ENCODE results near the gene GFER. TPM values are rescaled to one million over a fixed set of nuclear protein-coding genes. Genes with fewer than 3 reads are reported as not detected.

Gene GFER
- total RNA-seq, 1 donor from 2014 or later: 30.0 TPM

- H3K4me1 Mint-ChIP-seq (ENCODE audit: unreplicated experiment): peaks cover 12% of the 10 kb centered on the region
- TF ChIP-seq, protein P1, sequence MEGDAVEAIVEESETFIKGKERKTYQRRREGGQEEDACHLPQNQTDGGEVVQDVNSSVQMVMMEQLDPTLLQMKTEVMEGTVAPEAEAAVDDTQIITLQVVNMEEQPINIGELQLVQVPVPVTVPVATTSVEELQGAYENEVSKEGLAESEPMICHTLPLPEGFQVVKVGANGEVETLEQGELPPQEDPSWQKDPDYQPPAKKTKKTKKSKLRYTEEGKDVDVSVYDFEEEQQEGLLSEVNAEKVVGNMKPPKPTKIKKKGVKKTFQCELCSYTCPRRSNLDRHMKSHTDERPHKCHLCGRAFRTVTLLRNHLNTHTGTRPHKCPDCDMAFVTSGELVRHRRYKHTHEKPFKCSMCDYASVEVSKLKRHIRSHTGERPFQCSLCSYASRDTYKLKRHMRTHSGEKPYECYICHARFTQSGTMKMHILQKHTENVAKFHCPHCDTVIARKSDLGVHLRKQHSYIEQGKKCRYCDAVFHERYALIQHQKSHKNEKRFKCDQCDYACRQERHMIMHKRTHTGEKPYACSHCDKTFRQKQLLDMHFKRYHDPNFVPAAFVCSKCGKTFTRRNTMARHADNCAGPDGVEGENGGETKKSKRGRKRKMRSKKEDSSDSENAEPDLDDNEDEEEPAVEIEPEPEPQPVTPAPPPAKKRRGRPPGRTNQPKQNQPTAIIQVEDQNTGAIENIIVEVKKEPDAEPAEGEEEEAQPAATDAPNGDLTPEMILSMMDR (IDR thresholded peaks at IDR 0.05; ENCODE audit: unreplicated experiment): no peak
- no peak overlapping the region for H3K4me3 Mint-ChIP-seq (ENCODE audit: unreplicated experiment)
- H3K36me3 Mint-ChIP-seq (ENCODE audit: low read depth, unreplicated experiment): no peaks in the 10 kb centered on the region
- no peak overlapping the region for H3K27ac Mint-ChIP-seq (ENCODE audit: unreplicated experiment)
- H3K27me3 Mint-ChIP-seq (ENCODE audit: unreplicated experiment): peaks cover 10% of the 10 kb centered on the region
- no peak for DNase-seq (ENCODE audit: low spot score)
- no peaks in the 10 kb centered on the region for H3K9me3 Mint-ChIP-seq (ENCODE audit: unreplicated experiment)
Measured at GRCh38 chr16:1974157-1975070, 9.6 kb upstream of the GFER start.

GRCh38 chr16:1975432-1976215 is 8.4 kb upstream of the GFER start:
- no peaks in the 10 kb centered on the region for H3K36me3 Mint-ChIP-seq (ENCODE audit: low read depth, unreplicated experiment)
- H3K27me3 Mint-ChIP-seq (ENCODE audit: unreplicated experiment): peaks cover 12% of the 10 kb centered on the region
- H3K27ac Mint-ChIP-seq (ENCODE audit: unreplicated experiment): no peak overlapping the region
- H3K4me1 Mint-ChIP-seq (ENCODE audit: unreplicated experiment): peaks cover 12% of the 10 kb centered on the region
- no peaks in the 10 kb centered on the region for H3K9me3 Mint-ChIP-seq (ENCODE audit: unreplicated experiment)
- no peak overlapping the region for H3K4me3 Mint-ChIP-seq (ENCODE audit: unreplicated experiment)
- DNase-seq (ENCODE audit: low spot score): no peak
- TF ChIP-seq, protein P1 (IDR thresholded peaks at IDR 0.05; ENCODE audit: unreplicated experiment): no peak

GRCh38 chr16:1976216-1976520 is 7.8 kb upstream of the GFER start:
- Mint-ChIP-seq H3K27ac (ENCODE audit: unreplicated experiment) (no peak overlapping the region), H3K4me1 (ENCODE audit: unreplicated experiment) (peaks cover 12% of the 10 kb centered on the region), H3K36me3 (ENCODE audit: low read depth, unreplicated experiment) (no peaks in the 10 kb centered on the region), H3K4me3 (ENCODE audit: unreplicated experiment) (no peak overlapping the region), H3K27me3 (ENCODE audit: unreplicated experiment) (peaks cover 13% of the 10 kb centered on the region), H3K9me3 (ENCODE audit: unreplicated experiment) (no peaks in the 10 kb centered on the region)
- no peak for DNase-seq (ENCODE audit: low spot score)
- TF ChIP-seq, protein P1 (IDR thresholded peaks at IDR 0.05; ENCODE audit: unreplicated experiment): no peak

GRCh38 chr16:1976951-1977874 is 6.8 kb upstream of the GFER start:
- no peak overlapping the region for H3K4me3 Mint-ChIP-seq (ENCODE audit: unreplicated experiment)
- no peaks in the 10 kb centered on the region for H3K9me3 Mint-ChIP-seq (ENCODE audit: unreplicated experiment)
- TF ChIP-seq, protein P1 (IDR thresholded peaks at IDR 0.05; ENCODE audit: unreplicated experiment): no peak
- no peaks in the 10 kb centered on the region for H3K36me3 Mint-ChIP-seq (ENCODE audit: low read depth, unreplicated experiment)
- H3K27me3 Mint-ChIP-seq (ENCODE audit: unreplicated experiment): peaks cover 18% of the 10 kb centered on the region
- no peak overlapping the region for H3K27ac Mint-ChIP-seq (ENCODE audit: unreplicated experiment)
- peaks cover 9% of the 10 kb centered on the region for H3K4me1 Mint-ChIP-seq (ENCODE audit: unreplicated experiment)
- DNase-seq (ENCODE audit: low spot score): no peak
